Measurements from ENCODE around the gene VENTX. TPM values are rescaled to one million over a fixed set of nuclear protein-coding genes. Genes with fewer than 3 reads are reported as not detected.
A peak's percentile ranks its signal among the peaks of the same experiment; 100 is the strongest.

Gene VENTX
- total and polyA plus RNA-seq, 3 experiments from 2014 or later: not detected

DNA sequence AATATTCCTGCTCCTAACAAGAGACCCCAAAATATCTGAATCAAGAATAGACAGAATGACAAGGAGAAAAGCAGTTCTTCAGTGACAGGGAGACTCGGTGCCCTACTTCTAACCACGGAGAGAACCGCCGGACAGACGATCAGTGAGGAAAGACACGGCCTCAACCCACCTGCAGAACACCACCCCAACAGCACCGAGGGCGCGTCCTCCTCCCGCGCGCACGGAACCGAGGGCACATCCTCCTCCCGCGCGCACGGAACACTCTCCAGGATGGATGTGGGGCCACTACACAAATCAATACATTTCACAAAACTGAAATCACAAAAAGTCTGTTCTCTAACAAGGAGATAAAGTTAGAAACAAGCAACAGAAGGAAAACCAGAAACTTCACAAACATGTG is 48.7 kb downstream of the VENTX start:
- Histone ChIP-seq H3K4me1 (ENCODE audit: insufficient read depth, low read length) (no peaks in the 10 kb centered on the region), H3K27ac (ENCODE audit: low read depth, low read length) (no peak overlapping the region), H3K4me3 (ENCODE audit: low read length) (no peak overlapping the region), H3K9me3 (ENCODE audit: low read length) (no peaks in the 10 kb centered on the region), H3K36me3 (ENCODE audit: insufficient read depth, low read length) (peaks cover 11% of the 10 kb centered on the region), H3K27me3 (ENCODE audit: insufficient read depth, low read length, poor library complexity, severe bottlenecking) (no peaks in the 10 kb centered on the region)
- H3K27me3 Mint-ChIP-seq: no peaks in the 10 kb centered on the region
- no peaks in the 10 kb centered on the region for H3K9me3 Mint-ChIP-seq
- no peak for DNase-seq
- ChIA-PET POLR2A (no interaction called here), CTCF (no interaction called here)
- no peak overlapping the region for H3K4me3 Mint-ChIP-seq
- H3K27ac Mint-ChIP-seq: peak overlapping the region in 1 of 8 donors; percentile 32
- H3K4me1 Mint-ChIP-seq: peaks cover 0 to 4% (median 0%) of the 10 kb centered on the region in 3 donors
- H3K36me3 Mint-ChIP-seq: peaks cover 6 to 89% (median 31%) of the 10 kb centered on the region in 3 donors

DNA sequence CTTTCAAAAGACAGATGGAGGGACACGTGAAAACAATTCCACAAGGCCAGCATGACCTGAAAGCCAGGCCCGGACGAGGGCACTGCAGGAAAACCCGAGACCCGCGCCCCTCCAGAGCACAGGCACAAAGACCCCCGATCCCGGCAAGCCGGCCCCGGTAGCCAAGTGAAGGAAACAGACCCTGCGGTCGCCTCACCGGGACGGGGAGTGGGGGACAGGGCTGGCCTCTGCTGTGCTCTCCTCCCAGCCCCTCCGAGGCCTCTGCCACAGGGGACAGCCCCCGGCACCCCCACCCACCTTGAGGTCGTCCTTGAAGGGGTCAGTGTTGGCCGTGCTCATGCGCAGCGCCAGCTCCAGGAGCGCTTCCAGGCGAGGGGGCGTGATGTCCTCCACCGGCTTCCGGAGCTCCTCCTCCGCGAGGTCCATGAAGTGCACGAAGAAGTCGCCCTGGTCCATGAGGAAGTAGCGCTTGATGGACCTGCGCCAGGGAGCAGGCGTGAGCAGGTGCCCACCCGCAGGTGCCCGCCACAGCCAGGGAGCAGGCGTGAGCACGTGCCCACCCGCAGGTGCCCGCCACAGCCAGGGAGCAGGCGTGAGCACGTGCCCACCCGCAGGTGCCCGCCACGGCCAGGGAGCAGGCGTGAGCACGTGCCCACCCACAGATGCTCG is 50.3 kb downstream of the VENTX start:
- H3K4me1 ChIP-seq (ENCODE audit: insufficient read depth, low read length): no peaks in the 10 kb centered on the region
- DNase-seq: no peak
- no peaks in the 10 kb centered on the region for H3K27me3 ChIP-seq (ENCODE audit: insufficient read depth, low read length, poor library complexity, severe bottlenecking)
- Mint-ChIP-seq H3K4me3 (no peak overlapping the region), H3K27me3 (no peaks in the 10 kb centered on the region), H3K9me3 (no peaks in the 10 kb centered on the region), H3K27ac (no peak overlapping the region), H3K36me3 (peaks cover 6 to 78% (median 30%) of the 10 kb centered on the region in 3 donors), H3K4me1 (peaks cover 0 to 3% (median 0%) of the 10 kb centered on the region in 3 donors)
- peaks cover 18% of the 10 kb centered on the region for H3K36me3 ChIP-seq (ENCODE audit: insufficient read depth, low read length)
- no peaks in the 10 kb centered on the region for H3K9me3 ChIP-seq (ENCODE audit: low read length)
- ChIA-PET CTCF (no interaction called here), POLR2A (no interaction called here)
- H3K27ac ChIP-seq (ENCODE audit: low read depth, low read length): no peak overlapping the region
- no peak overlapping the region for H3K4me3 ChIP-seq (ENCODE audit: low read length)

- peaks cover 0 to 3% (median 0%) of the 10 kb centered on the region in 3 donors for H3K4me1 Mint-ChIP-seq
- peaks cover 4 to 75% (median 27%) of the 10 kb centered on the region in 3 donors for H3K36me3 Mint-ChIP-seq
- H3K9me3 Mint-ChIP-seq: no peaks in the 10 kb centered on the region
- H3K36me3 ChIP-seq (ENCODE audit: insufficient read depth, low read length): peaks cover 29% of the 10 kb centered on the region
- POLR2A ChIA-PET: interaction anchor here (0.7 kb wide), 1 partner anchor 10 kb away, joined by 4 read pairs; no protein-coding TSS in a partner anchor
- H3K4me3 ChIP-seq (ENCODE audit: low read length): no peak overlapping the region
- H3K27ac ChIP-seq (ENCODE audit: low read depth, low read length): no peak overlapping the region
- no peaks in the 10 kb centered on the region for H3K27me3 Mint-ChIP-seq
- no peak for DNase-seq
- no peak overlapping the region for H3K27ac Mint-ChIP-seq
- H3K4me3 Mint-ChIP-seq: no peak overlapping the region
- CTCF ChIA-PET: no interaction called here
- H3K9me3 ChIP-seq (ENCODE audit: low read length): no peaks in the 10 kb centered on the region
- H3K4me1 ChIP-seq (ENCODE audit: insufficient read depth, low read length): no peaks in the 10 kb centered on the region
- H3K27me3 ChIP-seq (ENCODE audit: insufficient read depth, low read length, poor library complexity, severe bottlenecking): no peaks in the 10 kb centered on the region
Observed at GRCh38 chr10:133289761-133290160, 52.1 kb downstream of the VENTX start.

Other genes with a start within 250 kb of the VENTX start
- gene ADGRA1, start 149.9 kb upstream of the VENTX start, total RNA-seq: not detected
- not detected for gene ADGRA1, start 149.9 kb upstream of the VENTX start, polyA plus RNA-seq
- not detected for gene KNDC1, start 77.6 kb upstream of the VENTX start, total RNA-seq
- gene KNDC1, start 77.6 kb upstream of the VENTX start, polyA plus RNA-seq: 0.05 TPM
- not detected for gene UTF1, start 7.6 kb upstream of the VENTX start, total RNA-seq
- gene UTF1, start 7.6 kb upstream of the VENTX start, polyA plus RNA-seq: not detected
- 10 to 100 TPM; 67.0 to 70.0 TPM for gene ADAM8, start 39.0 kb downstream of the VENTX start, total RNA-seq
- gene ADAM8, start 39.0 kb downstream of the VENTX start, polyA plus RNA-seq: 74.9 TPM
- gene TUBGCP2, start 71.0 kb downstream of the VENTX start, total RNA-seq: 10 to 100 TPM; 67.9 to 68.1 TPM
- 39.9 TPM for gene TUBGCP2, start 71.0 kb downstream of the VENTX start, polyA plus RNA-seq
- 10 to 100 TPM; 82.2 to 83.2 TPM for gene ZNF511, start 71.1 kb downstream of the VENTX start, total RNA-seq
- 90.8 TPM for gene ZNF511, start 71.1 kb downstream of the VENTX start, polyA plus RNA-seq
- gene CALY, start 99.0 kb downstream of the VENTX start, total RNA-seq: 1 to 10 TPM in 1 of 2 experiments, under 1 TPM in 1; 0.92 to 1.3 TPM
- gene CALY, start 99.0 kb downstream of the VENTX start, polyA plus RNA-seq: 0.83 TPM
- gene PRAP1, start 109.5 kb downstream of the VENTX start, total RNA-seq: not detected
- not detected for gene PRAP1, start 109.5 kb downstream of the VENTX start, polyA plus RNA-seq
- gene FUOM, start 120.2 kb downstream of the VENTX start, total RNA-seq: 10 to 100 TPM; 34.6 to 39.8 TPM
- gene FUOM, start 120.2 kb downstream of the VENTX start, polyA plus RNA-seq: 22.9 TPM
- gene ECHS1, start 135.5 kb downstream of the VENTX start, total RNA-seq: 10 to 100 TPM; 74.7 to 76.3 TPM
- 103 TPM for gene ECHS1, start 135.5 kb downstream of the VENTX start, polyA plus RNA-seq
- 1 to 10 TPM; 6.4 to 6.7 TPM for gene PAOX, start 141.4 kb downstream of the VENTX start, total RNA-seq
- 16.8 TPM for gene PAOX, start 141.4 kb downstream of the VENTX start, polyA plus RNA-seq
- gene MTG1, start 156.3 kb downstream of the VENTX start, total RNA-seq: 10 to 100 TPM; 53.9 to 54.6 TPM
- gene MTG1, start 156.3 kb downstream of the VENTX start, polyA plus RNA-seq: 38.5 TPM
- gene SPRN, start 186.8 kb downstream of the VENTX start, total RNA-seq: not detected
- 0.43 TPM for gene SPRN, start 186.8 kb downstream of the VENTX start, polyA plus RNA-seq
- gene SCART1, start 216.1 kb downstream of the VENTX start, total RNA-seq: 1 to 10 TPM; 1.4 to 1.5 TPM
- gene SCART1, start 216.1 kb downstream of the VENTX start, polyA plus RNA-seq: 3.2 TPM

All from CD8-positive, alpha-beta memory T cell (primary cell).